Adipocyte (in vitro differentiated cells): ENCODE results near the gene WRNIP1.

ENCODE experiments used
- DNase-seq: peaks from one replicate; pipeline ENCODE4 v3.0.0-alpha.2; 2015; ENCODE audit warnings: low read depth
- H3K27me3 ChIP-seq: replicated peaks from 2 replicates; pipeline ENCODE4 v1.7.0; 2013; ENCODE audit warnings: mild to moderate bottlenecking, low read length, moderate library complexity; ENCODE audit not compliant: control insufficient read depth, insufficient read depth
- H3K36me3 ChIP-seq: 2 replicates; pipeline ENCODE4 v1.7.0; 2013; ENCODE audit warnings: low read length, mild to moderate bottlenecking, moderate library complexity; ENCODE audit not compliant: control insufficient read depth, insufficient read depth, severe bottlenecking
- H3K4me1 ChIP-seq: 2 replicates; pipeline ENCODE4 v1.7.0; 2013; ENCODE audit warnings: mild to moderate bottlenecking, low read length, moderate library complexity; ENCODE audit not compliant: control insufficient read depth, insufficient read depth
- H3K4me3 ChIP-seq: 2 replicates; pipeline ENCODE4 v1.7.0; 2013; ENCODE audit warnings: mild to moderate bottlenecking, low read length, moderate library complexity
- H3K9ac ChIP-seq: 2 replicates; pipeline ENCODE4 v1.7.0; 2013; ENCODE audit warnings: mild to moderate bottlenecking, low read length, moderate library complexity
- H3K9me3 ChIP-seq: 2 replicates; pipeline ENCODE4 v1.7.0; 2013; ENCODE audit warnings: mild to moderate bottlenecking, low read length, moderate library complexity; ENCODE audit not compliant: control insufficient read depth

Gene WRNIP1

DNA sequence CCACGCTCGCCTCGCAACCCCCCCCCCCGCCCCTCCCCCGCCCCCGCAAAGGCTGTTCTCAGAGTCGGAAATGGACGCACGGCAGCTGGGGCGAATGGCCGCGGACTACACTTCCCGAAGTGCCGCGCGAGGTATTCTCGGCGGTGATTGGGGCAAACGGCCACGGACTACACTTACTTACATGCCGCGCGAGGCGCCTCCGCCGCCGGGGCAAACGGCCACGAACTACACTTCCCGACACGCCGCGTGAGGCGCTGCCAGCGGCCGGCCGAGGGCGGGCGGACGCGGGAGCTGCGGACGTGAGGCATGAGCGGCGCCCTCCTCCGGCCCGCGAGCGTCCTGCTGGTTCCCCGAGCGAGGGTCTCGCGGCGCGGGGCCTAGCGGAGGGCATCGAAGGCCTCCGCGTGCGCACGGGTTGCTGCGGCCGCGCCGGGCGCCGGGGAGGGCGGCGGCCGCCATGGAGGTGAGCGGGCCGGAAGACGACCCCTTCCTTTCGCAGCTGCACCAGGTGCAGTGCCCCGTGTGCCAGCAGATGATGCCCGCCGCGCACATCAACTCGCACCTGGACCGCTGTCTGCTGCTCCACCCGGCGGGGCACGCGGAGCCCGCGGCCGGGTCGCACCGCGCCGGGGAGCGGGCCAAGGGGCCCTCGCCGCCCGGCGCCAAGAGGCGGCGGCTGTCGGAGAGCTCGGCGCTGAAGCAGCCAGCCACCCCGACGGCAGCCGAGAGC, at the start of gene WRNIP1:
TSS of gene WRNIP1 (plus strand) at position 228 of the 730 bp plus-strand sequence. CDS start at position 458, 230 bp downstream.
- H3K9ac ChIP-seq = peak within 1 kb of the TSS; percentile 94
- H3K4me3 ChIP-seq = peak within 1 kb of the TSS; percentile 96
- H3K27me3 ChIP-seq = no peaks in the 10 kb centered on the region
- H3K36me3 ChIP-seq = peaks cover 4% of the 10 kb centered on the region
- H3K4me1 ChIP-seq = peaks cover 31% of the 10 kb centered on the region
- H3K9me3 ChIP-seq = no peaks in the 10 kb centered on the region
- DNase-seq = peak; percentile 100

DNA sequence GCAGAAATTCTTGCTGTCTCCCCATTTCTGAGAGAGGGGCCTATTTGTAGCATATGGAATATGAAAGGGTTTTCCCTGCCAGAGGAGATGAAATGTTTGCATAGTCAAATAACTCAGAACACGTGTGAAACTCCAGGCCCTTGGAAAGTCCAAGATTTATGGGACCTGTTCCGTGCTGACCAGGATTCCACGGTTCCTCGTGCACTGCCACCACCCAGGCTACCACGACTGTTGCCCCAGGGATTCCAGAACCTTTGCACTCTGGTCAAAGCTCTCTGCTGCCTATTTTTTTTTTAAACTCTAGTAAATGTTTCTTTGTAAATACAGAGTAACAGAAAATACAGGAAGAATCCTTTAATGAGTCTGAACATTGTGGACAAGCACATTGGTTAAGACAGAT, 49.5 kb upstream of the WRNIP1 start:
- H3K9me3 ChIP-seq = peaks cover 6% of the 10 kb centered on the region
- no peak overlapping the region for H3K4me3 ChIP-seq
- peaks cover 10% of the 10 kb centered on the region for H3K4me1 ChIP-seq
- no peak overlapping the region for H3K9ac ChIP-seq
- H3K27me3 ChIP-seq = no peaks in the 10 kb centered on the region
- no peaks in the 10 kb centered on the region for H3K36me3 ChIP-seq
- DNase-seq = no peak

DNA sequence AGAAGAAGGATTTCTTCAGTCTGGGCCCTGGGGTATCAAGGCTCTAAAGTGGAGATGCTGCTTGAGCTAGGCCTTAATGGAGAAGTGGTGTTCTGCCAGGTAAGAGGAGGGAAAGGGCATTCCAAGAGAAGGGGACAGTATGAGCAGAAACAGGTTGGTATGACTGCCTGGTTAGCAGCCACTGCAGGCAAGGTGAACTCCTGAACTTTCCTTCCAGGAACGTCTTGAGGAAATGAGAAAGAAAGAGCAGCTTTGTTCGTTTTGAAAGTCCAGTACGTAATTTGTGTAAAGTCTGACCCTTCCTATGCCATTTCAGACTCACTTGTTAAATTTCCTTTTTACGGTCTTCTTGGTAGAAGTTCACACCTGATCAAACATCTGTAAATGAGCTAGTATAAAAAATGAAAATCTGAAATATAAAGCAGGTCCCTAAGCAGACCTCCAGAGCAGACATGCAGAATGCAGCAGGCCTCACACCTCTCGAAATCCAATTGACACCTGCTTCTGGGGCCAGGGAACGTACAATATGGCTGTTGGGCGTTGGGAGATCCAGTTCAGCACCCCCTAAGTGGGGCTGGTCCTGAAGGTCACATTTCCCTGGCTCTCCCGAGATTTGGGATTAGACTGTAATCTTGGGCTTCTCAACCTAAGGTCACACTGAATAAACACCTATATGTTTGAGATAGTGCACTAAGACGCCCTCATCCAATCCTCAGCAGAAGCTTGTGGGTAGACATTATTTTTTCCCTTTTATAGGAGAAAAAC, 48.1 kb upstream of the WRNIP1 start:
- H3K36me3 ChIP-seq = no peaks in the 10 kb centered on the region
- no peak for DNase-seq

DNA sequence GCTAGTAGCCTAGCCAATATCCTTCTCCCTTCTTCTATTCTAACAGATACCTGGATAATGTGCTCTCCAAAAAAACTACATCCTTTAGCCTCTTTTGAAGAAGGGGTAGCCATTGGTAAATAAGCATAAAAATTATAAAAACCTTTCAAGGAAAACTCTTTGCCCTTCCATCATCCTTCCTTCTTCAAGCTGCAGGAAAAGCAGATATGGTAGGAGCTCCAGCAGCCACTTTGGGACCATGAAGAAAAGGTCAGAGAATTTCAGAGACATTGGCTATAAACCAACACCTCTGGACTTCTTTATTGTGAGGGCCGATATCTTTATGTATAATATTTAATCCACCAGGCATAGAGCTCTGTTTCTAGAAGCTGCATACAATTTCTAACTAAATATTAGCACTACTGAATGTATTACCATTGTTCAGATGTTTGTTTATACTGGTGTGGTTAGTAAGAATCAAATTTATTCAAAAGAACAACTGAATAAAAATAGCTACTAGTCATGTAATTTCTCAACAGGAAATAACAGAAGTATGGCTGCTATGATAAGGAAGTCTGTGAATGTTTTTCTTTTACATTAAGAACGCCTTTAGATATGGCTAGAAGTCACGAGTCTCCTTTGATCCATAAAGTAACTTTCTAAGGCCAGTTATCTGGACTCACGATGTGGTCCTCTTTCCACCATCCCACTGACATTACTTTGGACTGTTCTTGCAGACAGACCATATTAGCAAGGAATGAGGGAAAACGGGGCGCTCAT, 46.7 kb upstream of the WRNIP1 start:
- Histone ChIP-seq H3K36me3 (no peaks in the 10 kb centered on the region), H3K27me3 (no peaks in the 10 kb centered on the region), H3K4me3 (no peak overlapping the region), H3K4me1 (peaks cover 10% of the 10 kb centered on the region), H3K9me3 (no peaks in the 10 kb centered on the region), H3K9ac (no peak overlapping the region)
- peak; percentile 24 for DNase-seq

More for the DNA sequence above, 48.1 kb upstream of the WRNIP1 start:
- no peaks in the 10 kb centered on the region for H3K27me3 ChIP-seq
- H3K4me1 ChIP-seq = peaks cover 10% of the 10 kb centered on the region
- no peaks in the 10 kb centered on the region for H3K9me3 ChIP-seq
- no peak overlapping the region for H3K9ac ChIP-seq
- no peak overlapping the region for H3K4me3 ChIP-seq

DNA sequence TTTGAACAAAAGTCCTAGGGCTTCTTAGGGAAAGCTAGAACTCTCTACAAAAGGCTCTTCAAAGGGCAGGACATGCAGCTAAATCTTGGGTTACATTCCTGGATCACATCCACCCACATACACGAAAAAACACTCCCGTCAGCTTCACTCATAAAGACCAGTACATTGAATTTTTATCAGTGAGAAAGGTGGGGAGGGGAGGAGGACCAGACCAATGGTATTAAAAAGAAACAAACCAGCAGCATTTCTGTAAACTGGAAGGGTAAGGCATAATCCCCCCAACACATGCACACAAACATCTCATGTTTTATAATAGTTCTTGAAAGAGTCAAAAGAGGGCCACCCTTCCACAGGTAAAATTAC, 46.1 kb upstream of the WRNIP1 start:
- Histone ChIP-seq H3K36me3 (no peaks in the 10 kb centered on the region), H3K4me3 (no peak overlapping the region), H3K27me3 (no peaks in the 10 kb centered on the region), H3K9ac (no peak overlapping the region), H3K9me3 (no peaks in the 10 kb centered on the region), H3K4me1 (peaks cover 6% of the 10 kb centered on the region)
- DNase-seq = no peak

DNA sequence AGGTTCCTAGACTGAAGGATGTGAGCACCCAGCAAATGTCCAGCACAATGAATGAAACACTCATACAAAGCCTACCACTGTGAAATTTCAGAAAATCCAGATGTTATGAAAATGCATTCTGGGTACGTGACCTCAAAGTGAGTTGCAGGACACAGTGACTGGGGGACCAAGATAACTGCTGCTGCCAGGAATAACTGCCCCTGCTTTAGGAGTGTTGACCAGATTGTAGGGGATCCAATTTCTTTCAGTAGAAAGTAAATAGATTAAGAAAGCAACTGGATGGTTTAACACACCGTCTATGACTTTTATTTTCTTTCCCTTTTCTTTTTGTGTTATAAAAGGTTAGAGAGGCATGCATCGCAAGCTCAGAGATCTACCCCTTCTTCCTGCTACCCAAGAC, 44.0 kb upstream of the WRNIP1 start:
- H3K36me3 ChIP-seq = no peaks in the 10 kb centered on the region
- H3K27me3 ChIP-seq = no peaks in the 10 kb centered on the region
- H3K9ac ChIP-seq = no peak overlapping the region
- no peak for DNase-seq
- H3K9me3 ChIP-seq = no peaks in the 10 kb centered on the region
- no peak overlapping the region for H3K4me3 ChIP-seq
- no peaks in the 10 kb centered on the region for H3K4me1 ChIP-seq

DNA sequence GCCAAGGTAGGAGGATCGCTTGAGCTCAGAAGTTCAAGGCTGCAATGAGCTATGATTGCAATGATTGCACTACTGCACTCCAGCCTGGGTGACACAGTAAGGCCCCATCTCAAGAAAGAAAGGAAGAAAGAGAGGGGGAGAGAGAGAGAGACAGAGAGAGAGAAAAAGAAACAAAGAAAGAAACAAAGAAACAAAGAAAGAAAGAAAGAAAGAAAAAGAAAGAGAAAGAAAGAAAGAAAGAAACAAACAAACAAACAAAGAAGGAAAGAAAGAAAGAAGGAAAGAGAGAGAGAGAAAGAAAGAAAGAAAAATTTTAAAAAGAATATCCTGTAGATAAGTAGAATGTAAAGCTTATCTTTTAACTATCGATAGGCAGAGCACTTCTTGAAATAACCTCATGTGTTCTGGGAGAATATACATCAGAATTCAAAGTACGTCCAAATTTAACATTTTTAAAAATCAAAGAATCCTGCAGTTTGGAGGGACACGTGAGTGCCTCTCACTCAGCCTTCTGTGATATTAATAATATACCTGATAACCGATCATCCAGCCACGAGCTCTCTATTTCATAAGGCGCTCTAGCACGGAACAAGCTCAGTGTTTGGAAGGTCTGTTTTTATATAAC, 39.7 kb upstream of the WRNIP1 start:
- no peak for DNase-seq
- Histone ChIP-seq H3K4me3 (no peak overlapping the region), H3K4me1 (no peaks in the 10 kb centered on the region)

DNA sequence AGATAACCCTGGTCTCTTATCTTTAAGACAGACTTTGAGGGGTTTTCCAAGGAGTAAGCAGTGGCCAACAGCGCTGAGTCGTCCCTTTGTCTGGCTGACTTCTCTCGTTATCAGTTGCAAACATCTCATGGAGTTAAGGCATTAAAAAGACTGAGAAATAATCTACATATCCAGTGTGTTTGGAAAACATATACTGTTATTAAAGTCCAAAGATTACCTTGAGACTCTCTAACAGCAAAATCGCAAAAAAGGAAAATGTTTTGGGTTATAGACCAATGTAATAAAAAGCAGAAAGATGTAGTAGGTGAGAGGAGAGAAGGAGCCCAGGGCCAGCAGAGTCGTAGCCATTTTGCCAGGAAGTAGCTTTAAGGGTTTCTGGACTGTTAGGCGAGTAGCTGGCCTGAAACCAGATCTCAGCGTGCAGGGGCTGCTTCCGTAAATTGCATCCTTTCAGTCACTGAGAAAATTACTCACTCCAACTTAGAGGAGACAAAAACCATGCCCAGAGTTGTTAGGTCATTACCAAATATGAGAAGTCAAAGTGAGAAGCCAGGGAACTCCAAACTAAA, 39.1 kb upstream of the WRNIP1 start:
- H3K4me3 ChIP-seq = no peak overlapping the region

More for the DNA sequence above, 39.7 kb upstream of the WRNIP1 start:
- Histone ChIP-seq H3K9ac (no peak overlapping the region), H3K9me3 (no peaks in the 10 kb centered on the region), H3K27me3 (no peaks in the 10 kb centered on the region), H3K36me3 (no peaks in the 10 kb centered on the region)

DNA sequence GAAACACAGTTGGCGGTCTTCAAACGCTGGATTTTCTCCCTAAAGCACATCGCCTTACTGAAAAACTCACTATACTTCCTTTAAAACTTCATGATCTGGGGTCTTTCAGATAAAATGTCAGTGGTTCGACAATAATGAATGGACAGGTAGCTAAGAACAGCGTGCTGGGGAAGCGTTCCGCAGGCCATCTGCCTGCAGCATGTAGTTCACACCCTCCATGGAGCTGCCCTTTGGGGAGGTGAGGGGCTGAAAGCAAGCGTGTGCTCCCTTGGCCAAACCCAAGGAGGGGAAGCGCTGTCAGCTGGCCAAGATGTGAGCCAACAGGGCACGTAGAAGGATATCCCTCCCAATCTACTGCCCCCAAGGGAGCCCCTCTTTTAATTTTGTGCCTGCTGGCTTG, 35.3 kb upstream of the WRNIP1 start:
- no peak for DNase-seq
- Histone ChIP-seq H3K27me3 (no peaks in the 10 kb centered on the region), H3K9ac (no peak overlapping the region), H3K4me1 (peaks cover 10% of the 10 kb centered on the region), H3K4me3 (no peak overlapping the region), H3K36me3 (no peaks in the 10 kb centered on the region), H3K9me3 (no peaks in the 10 kb centered on the region)

More for the DNA sequence above, 39.1 kb upstream of the WRNIP1 start:
- H3K4me1 ChIP-seq = no peaks in the 10 kb centered on the region
- no peak overlapping the region for H3K9ac ChIP-seq
- no peaks in the 10 kb centered on the region for H3K9me3 ChIP-seq
- no peaks in the 10 kb centered on the region for H3K36me3 ChIP-seq
- peak; percentile 32 for DNase-seq
- no peaks in the 10 kb centered on the region for H3K27me3 ChIP-seq

DNA sequence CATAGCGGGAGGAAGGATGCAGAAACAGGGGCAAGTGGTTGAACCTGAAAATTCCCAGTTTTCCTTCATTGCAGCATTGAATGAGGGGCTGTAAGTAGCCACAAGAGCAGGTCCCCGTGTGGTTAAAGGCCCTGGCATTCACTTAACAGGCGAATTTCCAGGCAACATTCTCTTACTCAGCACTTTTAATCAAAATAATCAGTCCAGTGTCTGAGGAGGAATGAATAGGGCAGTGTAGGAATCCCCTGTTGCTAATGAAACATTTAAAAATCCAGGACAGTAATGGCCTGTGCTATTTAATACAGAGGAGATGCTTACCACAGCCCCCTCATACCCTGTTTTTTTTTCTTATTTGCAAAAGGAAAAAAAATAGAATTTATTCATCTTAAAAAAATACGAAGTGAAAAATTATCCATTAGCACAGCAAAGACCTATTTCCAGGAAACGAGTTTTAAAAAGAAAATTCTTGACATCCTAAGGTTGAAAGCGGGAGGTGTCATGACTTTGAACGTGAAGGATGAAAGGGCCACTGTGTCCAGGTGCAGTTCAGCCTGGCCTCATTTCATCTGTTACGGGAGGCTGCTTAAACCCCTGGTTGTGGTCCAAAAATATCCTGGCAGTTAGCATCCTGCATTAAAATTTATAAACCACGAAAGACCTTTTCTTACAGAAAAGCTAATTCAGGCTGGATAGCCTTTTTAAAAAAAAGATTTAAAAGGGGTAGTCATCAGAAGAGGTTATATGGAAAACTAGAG, 34.7 kb upstream of the WRNIP1 start:
- Histone ChIP-seq H3K9ac (no peak overlapping the region), H3K27me3 (no peaks in the 10 kb centered on the region), H3K4me3 (no peak overlapping the region), H3K9me3 (no peaks in the 10 kb centered on the region), H3K36me3 (no peaks in the 10 kb centered on the region), H3K4me1 (peaks cover 10% of the 10 kb centered on the region)
- DNase-seq = no peak
